Measurements from ENCODE around the gene RPGRIP1L.

RPGRIP1L gene

GRCh38 chr16:53651357-53651756, 52.3 kb downstream of the RPGRIP1L start:
- Mint-ChIP-seq H3K36me3 (ENCODE audit: low read depth) (peaks cover 4% of the 10 kb centered on the region), H3K27me3 (ENCODE audit: low read depth) (no peaks in the 10 kb centered on the region), H3K9me3 (no peaks in the 10 kb centered on the region)

GRCh38 chr16:53646506-53646905, 57.2 kb downstream of the RPGRIP1L start:
- H3K9me3 Mint-ChIP-seq, result peaks cover 11% of the 10 kb centered on the region
- H3K27ac Mint-ChIP-seq, result no peak overlapping the region
- no peaks in the 10 kb centered on the region for H3K27me3 Mint-ChIP-seq (ENCODE audit: low read depth)
- H3K4me1 Mint-ChIP-seq (ENCODE audit: low read depth), result no peaks in the 10 kb centered on the region
- peaks cover 2% of the 10 kb centered on the region for H3K36me3 Mint-ChIP-seq (ENCODE audit: low read depth)
- H3K4me3 Mint-ChIP-seq, result no peak overlapping the region

More at GRCh38 chr16:53651357-53651756, 52.3 kb downstream of the RPGRIP1L start:
- Mint-ChIP-seq H3K4me3 (no peak overlapping the region), H3K4me1 (ENCODE audit: low read depth) (no peaks in the 10 kb centered on the region), H3K27ac (no peak overlapping the region)

- Mint-ChIP-seq H3K9me3 (peaks cover 11% of the 10 kb centered on the region), H3K27me3 (ENCODE audit: low read depth) (no peaks in the 10 kb centered on the region), H3K36me3 (ENCODE audit: low read depth) (peaks cover 2% of the 10 kb centered on the region), H3K4me1 (ENCODE audit: low read depth) (no peaks in the 10 kb centered on the region), H3K4me3 (no peak overlapping the region), H3K27ac (no peak overlapping the region)
Observed at GRCh38 chr16:53643474-53643873, 60.2 kb downstream of the RPGRIP1L start.

GRCh38 chr16:53642094-53642493, 61.6 kb downstream of the RPGRIP1L start:
- no peak overlapping the region for H3K4me3 Mint-ChIP-seq
- no peaks in the 10 kb centered on the region for H3K4me1 Mint-ChIP-seq (ENCODE audit: low read depth)
- no peaks in the 10 kb centered on the region for H3K27me3 Mint-ChIP-seq (ENCODE audit: low read depth)
- peaks cover 4% of the 10 kb centered on the region for H3K36me3 Mint-ChIP-seq (ENCODE audit: low read depth)
- H3K27ac Mint-ChIP-seq, result no peak overlapping the region
- peaks cover 11% of the 10 kb centered on the region for H3K9me3 Mint-ChIP-seq

- no peak overlapping the region for H3K4me3 Mint-ChIP-seq
- H3K27me3 Mint-ChIP-seq (ENCODE audit: low read depth), result no peaks in the 10 kb centered on the region
Observed at GRCh38 chr16:53636978-53637377, 66.7 kb downstream of the RPGRIP1L start.

GRCh38 chr16:53632526-53632925, 71.1 kb downstream of the RPGRIP1L start:
- no peak overlapping the region for H3K27ac Mint-ChIP-seq
- H3K36me3 Mint-ChIP-seq (ENCODE audit: low read depth), result peaks cover 4% of the 10 kb centered on the region
- H3K9me3 Mint-ChIP-seq, result no peaks in the 10 kb centered on the region
- no peak overlapping the region for H3K4me3 Mint-ChIP-seq
- H3K4me1 Mint-ChIP-seq (ENCODE audit: low read depth), result no peaks in the 10 kb centered on the region
- H3K27me3 Mint-ChIP-seq (ENCODE audit: low read depth), result no peaks in the 10 kb centered on the region

More at GRCh38 chr16:53636978-53637377, 66.7 kb downstream of the RPGRIP1L start:
- Mint-ChIP-seq H3K4me1 (ENCODE audit: low read depth) (no peaks in the 10 kb centered on the region), H3K9me3 (no peaks in the 10 kb centered on the region), H3K27ac (no peak overlapping the region), H3K36me3 (ENCODE audit: low read depth) (peaks cover 4% of the 10 kb centered on the region)

- no peak overlapping the region for H3K27ac Mint-ChIP-seq
- H3K4me3 Mint-ChIP-seq, result no peak overlapping the region
- peaks cover 2% of the 10 kb centered on the region for H3K36me3 Mint-ChIP-seq (ENCODE audit: low read depth)
- H3K27me3 Mint-ChIP-seq (ENCODE audit: low read depth), result no peaks in the 10 kb centered on the region
- H3K9me3 Mint-ChIP-seq, result no peaks in the 10 kb centered on the region
- no peaks in the 10 kb centered on the region for H3K4me1 Mint-ChIP-seq (ENCODE audit: low read depth)
Observed at GRCh38 chr16:53631236-53632025, 72.2 kb downstream of the RPGRIP1L start.

- Mint-ChIP-seq H3K27ac (no peak overlapping the region), H3K9me3 (no peaks in the 10 kb centered on the region), H3K4me1 (ENCODE audit: low read depth) (peaks cover 2% of the 10 kb centered on the region), H3K4me3 (no peak overlapping the region), H3K27me3 (ENCODE audit: low read depth) (no peaks in the 10 kb centered on the region), H3K36me3 (ENCODE audit: low read depth) (peaks cover 2% of the 10 kb centered on the region)
Observed at GRCh38 chr16:53629607-53630312, 73.9 kb downstream of the RPGRIP1L start.

- Mint-ChIP-seq H3K36me3 (ENCODE audit: low read depth) (no peaks in the 10 kb centered on the region), H3K27me3 (ENCODE audit: low read depth) (no peaks in the 10 kb centered on the region), H3K9me3 (no peaks in the 10 kb centered on the region), H3K4me3 (no peak overlapping the region), H3K27ac (no peak overlapping the region), H3K4me1 (ENCODE audit: low read depth) (peaks cover 2% of the 10 kb centered on the region)
Observed at GRCh38 chr16:53629151-53629550, 74.5 kb downstream of the RPGRIP1L start.

- H3K27me3 Mint-ChIP-seq (ENCODE audit: low read depth), result no peaks in the 10 kb centered on the region
- no peaks in the 10 kb centered on the region for H3K36me3 Mint-ChIP-seq (ENCODE audit: low read depth)
- H3K4me1 Mint-ChIP-seq (ENCODE audit: low read depth), result peaks cover 2% of the 10 kb centered on the region
- H3K4me3 Mint-ChIP-seq, result no peak overlapping the region
- no peak overlapping the region for H3K27ac Mint-ChIP-seq
- no peaks in the 10 kb centered on the region for H3K9me3 Mint-ChIP-seq
Observed at GRCh38 chr16:53626811-53627210, 76.8 kb downstream of the RPGRIP1L start.

- Mint-ChIP-seq H3K27me3 (ENCODE audit: low read depth) (no peaks in the 10 kb centered on the region), H3K27ac (no peak overlapping the region), H3K4me1 (ENCODE audit: low read depth) (peaks cover 2% of the 10 kb centered on the region), H3K9me3 (no peaks in the 10 kb centered on the region), H3K4me3 (no peak overlapping the region), H3K36me3 (ENCODE audit: low read depth) (no peaks in the 10 kb centered on the region)
Observed at GRCh38 chr16:53626161-53626560, 77.5 kb downstream of the RPGRIP1L start.

GRCh38 chr16:53625221-53625620, 78.4 kb downstream of the RPGRIP1L start:
- no peaks in the 10 kb centered on the region for H3K9me3 Mint-ChIP-seq
- peaks cover 2% of the 10 kb centered on the region for H3K4me1 Mint-ChIP-seq (ENCODE audit: low read depth)
- no peaks in the 10 kb centered on the region for H3K27me3 Mint-ChIP-seq (ENCODE audit: low read depth)
- H3K4me3 Mint-ChIP-seq, result no peak overlapping the region
- no peak overlapping the region for H3K27ac Mint-ChIP-seq
- no peaks in the 10 kb centered on the region for H3K36me3 Mint-ChIP-seq (ENCODE audit: low read depth)

GRCh38 chr16:53622315-53622714, 81.3 kb downstream of the RPGRIP1L start:
- no peaks in the 10 kb centered on the region for H3K36me3 Mint-ChIP-seq (ENCODE audit: low read depth)
- H3K4me1 Mint-ChIP-seq (ENCODE audit: low read depth), result peaks cover 2% of the 10 kb centered on the region
- no peak overlapping the region for H3K4me3 Mint-ChIP-seq
- H3K27me3 Mint-ChIP-seq (ENCODE audit: low read depth), result no peaks in the 10 kb centered on the region
- no peaks in the 10 kb centered on the region for H3K9me3 Mint-ChIP-seq
- H3K27ac Mint-ChIP-seq, result no peak overlapping the region

GRCh38 chr16:53620476-53620875, 83.2 kb downstream of the RPGRIP1L start:
- no peak overlapping the region for H3K27ac Mint-ChIP-seq
- H3K9me3 Mint-ChIP-seq, result no peaks in the 10 kb centered on the region
- no peaks in the 10 kb centered on the region for H3K4me1 Mint-ChIP-seq (ENCODE audit: low read depth)
- H3K36me3 Mint-ChIP-seq (ENCODE audit: low read depth), result no peaks in the 10 kb centered on the region
- no peak overlapping the region for H3K4me3 Mint-ChIP-seq
- no peaks in the 10 kb centered on the region for H3K27me3 Mint-ChIP-seq (ENCODE audit: low read depth)

GRCh38 chr16:53619235-53619634, 84.4 kb downstream of the RPGRIP1L start:
- Mint-ChIP-seq H3K4me1 (ENCODE audit: low read depth) (no peaks in the 10 kb centered on the region), H3K9me3 (no peaks in the 10 kb centered on the region), H3K27ac (no peak overlapping the region), H3K36me3 (ENCODE audit: low read depth) (no peaks in the 10 kb centered on the region), H3K27me3 (ENCODE audit: low read depth) (no peaks in the 10 kb centered on the region), H3K4me3 (no peak overlapping the region)

All from T-helper 1 cell treated with Interleukin-12 subunit alpha and Interleukin-12 subunit beta and Interleukin-4 antibody, amounts not matched to agents 30 μg/mL and 1 μg/mL, for 36 hours (primary cell).